CD4-positive, alpha-beta T cell treated with Interleukin-12 subunit alpha and Interleukin-12 subunit beta, for 1 hour (primary cell): ENCODE measurements around the gene ORMDL1.
A peak's percentile ranks its signal among the peaks of the same experiment; 100 is the strongest.

Experiments used
- DNase-seq: peaks from one replicate; pipeline ENCODE4 v3.0.0-alpha.2; 2020

ORMDL1 gene

GRCh38 chr2:189783927-189784867 is at the start of gene ORMDL1, which contains the start of gene PMS1:
Gene ORMDL1 (minus strand): TSS chr2:189784339. CDS start chr2:189782595, 1,744 bp downstream.
Gene PMS1 (plus strand): TSS chr2:189784450. CDS start chr2:189791810, 7,360 bp downstream.
- peak; percentile 95 for DNase-seq

GRCh38 chr2:189830510-189830909 is 46.4 kb upstream of the ORMDL1 start:
- no peak for DNase-seq

- DNase-seq, result no peak
Observed at GRCh38 chr2:189829102-189829833, 45.1 kb upstream of the ORMDL1 start.

GRCh38 chr2:189826039-189826438 is 41.9 kb upstream of the ORMDL1 start:
- DNase-seq, result no peak

GRCh38 chr2:189824694-189825396 is 40.7 kb upstream of the ORMDL1 start:
- DNase-seq, result no peak

GRCh38 chr2:189821953-189822748 is 38.0 kb upstream of the ORMDL1 start:
- DNase-seq, result no peak

GRCh38 chr2:189819297-189819704 is 35.2 kb upstream of the ORMDL1 start:
- no peak for DNase-seq

GRCh38 chr2:189818249-189819038 is 34.3 kb upstream of the ORMDL1 start:
- no peak for DNase-seq

- no peak for DNase-seq
Observed at GRCh38 chr2:189803431-189803830, 19.3 kb upstream of the ORMDL1 start.

DNA sequence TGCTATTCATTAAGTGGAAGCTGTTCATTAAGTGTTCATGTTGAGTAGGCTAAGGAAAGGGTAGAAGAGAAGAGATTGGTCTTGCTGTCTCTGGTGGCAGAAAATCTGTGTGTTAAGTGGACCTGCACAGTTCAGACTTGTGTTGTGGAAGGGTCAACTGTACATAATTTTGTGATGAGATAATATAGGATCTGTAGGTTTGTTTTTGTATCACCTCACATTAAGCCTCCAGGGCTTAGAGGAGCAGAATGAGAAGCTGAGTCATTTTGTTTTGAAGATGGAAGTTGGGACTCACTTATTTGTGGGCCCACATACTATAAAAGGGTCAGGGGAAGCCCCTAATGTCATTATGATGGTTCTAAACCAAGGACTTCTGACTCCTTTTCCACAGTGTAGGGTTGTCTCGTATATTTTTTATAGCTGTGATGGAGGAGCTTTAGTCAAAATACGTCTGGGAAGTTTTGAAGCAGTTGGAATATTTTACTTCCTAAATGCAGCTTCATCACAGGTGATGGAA is 18.3 kb upstream of the ORMDL1 start:
- DNase-seq, result no peak

GRCh38 chr2:189799531-189799930 is 15.4 kb upstream of the ORMDL1 start:
- no peak for DNase-seq

DNA sequence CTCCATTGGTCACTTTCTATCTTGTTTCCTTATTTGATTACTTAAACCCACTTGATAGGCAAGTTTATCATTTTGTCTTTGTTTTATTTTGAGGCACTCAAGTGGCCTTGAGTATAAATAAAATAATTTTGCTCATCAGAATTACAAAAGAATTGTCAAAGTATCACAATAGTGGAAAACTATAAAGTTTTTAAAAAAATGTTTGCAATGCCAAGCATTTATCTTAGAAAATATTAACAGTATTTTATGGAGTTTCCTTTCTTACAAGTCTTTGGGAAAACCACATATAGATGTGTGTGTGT is 14.8 kb upstream of the ORMDL1 start:
- DNase-seq, result no peak

DNA sequence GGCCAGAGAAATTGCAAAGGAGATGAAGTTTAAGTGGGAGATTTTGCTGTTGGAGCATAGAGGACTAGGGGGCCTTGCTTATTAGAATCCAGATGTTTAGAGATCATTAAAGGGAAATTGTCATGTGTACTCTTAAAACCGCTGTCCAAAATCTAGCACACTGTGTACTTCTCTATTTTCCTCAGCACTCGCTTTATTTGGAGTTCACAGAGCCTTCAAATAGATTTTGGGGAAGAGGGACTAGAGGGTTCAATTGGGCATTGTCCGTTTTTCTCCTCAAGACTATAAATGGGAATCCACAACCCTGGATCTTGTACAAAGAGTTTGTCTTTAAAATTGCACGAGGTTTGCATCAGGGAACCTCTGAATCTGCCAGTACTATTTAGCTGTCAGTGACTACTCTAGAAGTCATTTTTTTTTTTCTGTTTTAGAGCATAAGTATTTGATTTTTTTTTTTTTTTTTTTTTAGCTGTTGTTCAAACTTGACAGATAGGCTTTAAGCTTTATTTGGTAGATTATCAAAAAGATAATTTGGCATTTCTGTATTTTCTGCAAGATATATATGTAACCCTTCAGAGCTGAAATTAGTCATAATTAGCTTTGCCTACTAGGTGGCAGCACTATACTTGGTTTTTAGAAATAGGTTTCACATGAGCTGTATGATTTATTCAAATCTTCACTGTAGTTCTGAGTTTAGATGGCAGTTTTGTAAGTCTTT is 14.3 kb upstream of the ORMDL1 start:
- peak; percentile 26 for DNase-seq

DNA sequence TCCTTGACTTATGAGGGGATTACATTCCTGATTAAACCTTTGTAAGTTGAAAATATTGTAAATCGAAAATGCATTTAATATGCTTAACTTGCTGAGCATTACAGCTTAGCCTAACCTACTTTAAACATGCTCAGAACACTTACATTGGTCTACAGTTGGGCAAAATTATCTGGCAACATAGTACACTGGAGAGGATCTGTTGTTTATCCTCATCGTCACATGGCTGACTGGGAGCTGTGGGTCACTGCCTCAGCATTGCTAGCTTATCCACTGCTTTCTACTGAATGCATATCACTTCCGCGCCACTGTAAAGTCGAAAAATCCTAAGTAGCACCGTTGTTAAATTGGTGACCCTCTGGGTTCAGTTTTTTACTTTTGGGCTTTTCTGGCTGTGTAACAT is 13.8 kb upstream of the ORMDL1 start:
- no peak for DNase-seq

GRCh38 chr2:189794310-189794709 is 10.2 kb upstream of the ORMDL1 start:
- DNase-seq, result no peak

DNA sequence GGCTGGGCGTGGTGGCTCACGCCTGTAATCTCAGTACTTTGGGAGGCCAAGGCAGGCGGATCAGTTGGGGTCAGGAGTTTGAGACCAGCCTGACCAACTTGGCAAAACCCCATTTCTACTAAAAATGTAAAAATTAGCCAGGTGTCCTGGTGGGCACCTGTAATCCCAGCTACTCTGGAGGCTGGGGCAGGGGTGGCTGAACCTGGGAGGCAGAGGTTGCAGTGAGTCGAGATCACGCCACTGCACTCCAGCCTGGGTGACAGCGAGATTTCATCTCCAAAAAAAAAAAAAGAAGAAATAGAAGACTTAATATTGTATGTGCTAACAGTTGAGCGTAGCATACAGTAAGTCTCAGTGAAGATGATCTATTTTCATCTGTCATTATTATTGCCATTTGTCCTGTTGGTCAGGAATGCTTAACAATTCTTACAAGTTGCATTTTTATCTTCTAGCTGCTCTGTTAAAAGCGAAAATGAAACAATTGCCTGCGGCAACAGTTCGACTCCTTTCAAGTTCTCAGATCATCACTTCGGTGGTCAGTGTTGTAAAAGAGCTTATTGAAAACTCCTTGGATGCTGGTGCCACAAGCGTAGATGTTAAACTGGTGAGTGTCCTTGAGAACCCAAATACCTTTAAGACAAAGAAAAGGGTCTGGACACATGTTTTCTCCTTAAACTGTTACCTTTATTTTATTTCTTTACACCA is 7.4 kb upstream of the ORMDL1 start:
- DNase-seq, result peak; percentile 59

DNA sequence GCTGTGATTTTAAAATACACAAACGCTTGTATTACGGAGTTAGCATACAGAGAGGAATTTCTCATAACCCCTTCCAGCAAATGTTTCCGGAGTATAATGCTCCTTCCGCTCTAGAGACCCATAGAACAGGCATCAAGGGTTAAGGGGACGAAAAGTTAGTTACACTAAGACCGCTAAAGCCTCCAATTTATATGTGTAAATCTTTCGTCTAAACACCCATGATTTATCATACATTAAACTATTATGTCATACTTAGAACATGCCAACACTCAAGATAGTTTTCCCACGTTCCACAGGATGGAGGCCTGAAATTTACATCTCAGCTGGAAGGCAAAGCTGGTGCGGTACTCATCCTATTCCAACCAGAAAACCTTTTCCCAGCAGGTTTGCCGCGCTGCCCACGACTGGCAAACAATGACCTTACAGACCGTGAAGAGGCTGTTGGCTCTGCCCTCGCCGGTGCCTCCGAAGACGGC is 650 bp downstream of the ORMDL1 start:
- peak; percentile 37 for DNase-seq

- no peak for DNase-seq
Observed at GRCh38 chr2:189782221-189782671, 1.9 kb downstream of the ORMDL1 start.

DNA sequence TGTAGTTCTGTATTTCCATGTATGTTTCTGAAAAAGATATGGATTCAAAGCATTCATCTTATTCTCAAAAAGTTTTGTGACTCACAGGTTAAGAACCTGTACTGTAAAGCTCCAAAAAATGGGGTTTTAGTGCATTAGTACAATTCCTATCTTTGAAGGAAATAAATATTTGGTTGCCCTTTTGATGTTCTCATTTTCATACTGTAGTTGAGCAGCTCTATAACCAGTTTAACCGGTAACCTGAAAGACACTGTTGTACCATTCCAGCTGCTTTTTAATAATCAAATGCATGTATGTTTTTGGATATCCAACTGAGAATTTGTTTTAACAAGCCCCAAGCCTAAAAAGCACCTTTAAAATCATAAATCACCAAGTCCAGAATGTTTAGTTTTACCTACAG is 11.9 kb downstream of the ORMDL1 start:
- no peak for DNase-seq
